ENCODE measurements around the gene TNNC2. TPM values are rescaled to one million over a fixed set of nuclear protein-coding genes. Genes with fewer than 3 reads are reported as not detected.

The TNNC2 gene
- total and polyA plus RNA-seq, 2 experiments from 2014 or later = 0.59 to 32.5 TPM

GRCh38 chr20:45835825-45836224 lies 8.7 kb upstream of the TNNC2 start (continued):
- TF ChIP-seq ZNF462 (CRISPR knock-in tag; IDR thresholded peaks at IDR 0.05) = no peak
- TF ChIP-seq ETS1 (IDR thresholded peaks at IDR 0.05) = no peak
- TF ChIP-seq CREB1 (CRISPR knock-in tag; IDR thresholded peaks at IDR 0.05; ENCODE audit: low read depth) = no peak
- no peak for TF ChIP-seq POLR2AphosphoS5 (IDR thresholded peaks at IDR 0.05; ENCODE audit: low read depth)
- TF ChIP-seq NANOG (IDR thresholded peaks at IDR 0.05; ENCODE audit: borderline replicate concordance) = no peak
- TF ChIP-seq ZNF114 (CRISPR knock-in tag; IDR thresholded peaks at IDR 0.05) = no peak
- TF ChIP-seq JUNB (IDR thresholded peaks at IDR 0.05; ENCODE audit: unreplicated experiment) = no peak
- no peak for TF ChIP-seq ZNF331 (CRISPR knock-in tag; IDR thresholded peaks at IDR 0.05; ENCODE audit: low read depth)
- no peak for TF ChIP-seq REST (IDR thresholded peaks at IDR 0.05; ENCODE audit: unreplicated experiment)

All from GM23338 (cell line).